Muscle layer of duodenum (tissue), 2 donors: ENCODE data around the gene ARL5A.

ENCODE experiments used
- H3K27ac ChIP-seq: one replicate; pipeline ENCODE4 v1.7.0; 2013; ENCODE audit warnings: mild to moderate bottlenecking, low read length
- H3K27me3 ChIP-seq: one replicate; pipeline ENCODE4 v1.7.0; 2013; ENCODE audit warnings: low read depth, mild to moderate bottlenecking, control low read depth, low read length
- H3K36me3 ChIP-seq, 2 donors: one replicate each; pipeline ENCODE4 v1.7.0; 2013; ENCODE audit warnings: low read length in 2 of 2, control low read depth in 1 of 2, mild to moderate bottlenecking in 1 of 2; ENCODE audit not compliant: insufficient read depth in 2 of 2, control insufficient read depth in 1 of 2
- H3K4me1 ChIP-seq, 2 donors: one replicate each; pipeline ENCODE4 v1.7.0; 2013; ENCODE audit warnings: low read length in 2 of 2, mild to moderate bottlenecking in 2 of 2, control low read depth in 1 of 2, moderate library complexity in 1 of 2; ENCODE audit not compliant: insufficient read depth in 2 of 2, control insufficient read depth in 1 of 2
- H3K4me3 ChIP-seq, 2 donors: one replicate each; pipeline ENCODE4 v1.7.0; 2013; ENCODE audit warnings: low read length in 2 of 2, low read depth in 1 of 2, mild to moderate bottlenecking in 1 of 2
- H3K9me3 ChIP-seq, 2 donors: one replicate each; pipeline ENCODE4 v1.7.0; 2013; ENCODE audit warnings: low read length in 2 of 2, control low read depth in 1 of 2, mild to moderate bottlenecking in 1 of 2; ENCODE audit not compliant: control insufficient read depth in 1 of 2
- donor health status: healthy.

Gene ARL5A

GRCh38 chr2:151780938-151781337, 47.3 kb downstream of the ARL5A start:
- H3K9me3 ChIP-seq = no peaks in the 10 kb centered on the region
- no peak overlapping the region for H3K27ac ChIP-seq
- H3K27me3 ChIP-seq = no peaks in the 10 kb centered on the region
- H3K4me1 ChIP-seq = no peaks in the 10 kb centered on the region
- H3K36me3 ChIP-seq = peaks cover 6 to 13% of the 10 kb centered on the region in 2 donors
- H3K4me3 ChIP-seq = no peak overlapping the region

- H3K4me3 ChIP-seq = no peak overlapping the region
- no peak overlapping the region for H3K27ac ChIP-seq
- peaks cover 6 to 7% of the 10 kb centered on the region in 2 donors for H3K36me3 ChIP-seq
- no peaks in the 10 kb centered on the region for H3K4me1 ChIP-seq
- no peaks in the 10 kb centered on the region for H3K27me3 ChIP-seq
- no peaks in the 10 kb centered on the region for H3K9me3 ChIP-seq
Measured at GRCh38 chr2:151777935-151778334, 50.3 kb downstream of the ARL5A start.

- H3K4me3 ChIP-seq = no peak overlapping the region
- H3K36me3 ChIP-seq = peaks cover 6 to 7% of the 10 kb centered on the region in 2 donors
- no peaks in the 10 kb centered on the region for H3K27me3 ChIP-seq
- H3K27ac ChIP-seq = no peak overlapping the region
- H3K9me3 ChIP-seq = no peaks in the 10 kb centered on the region
- no peaks in the 10 kb centered on the region for H3K4me1 ChIP-seq
Measured at GRCh38 chr2:151777487-151777886, 50.7 kb downstream of the ARL5A start.

GRCh38 chr2:151776367-151776766, 51.9 kb downstream of the ARL5A start:
- H3K27ac ChIP-seq = no peak overlapping the region

GRCh38 chr2:151775057-151775740, 53.0 kb downstream of the ARL5A start:
- Histone ChIP-seq H3K4me1 (no peaks in the 10 kb centered on the region), H3K27ac (no peak overlapping the region), H3K27me3 (no peaks in the 10 kb centered on the region), H3K36me3 (no peaks in the 10 kb centered on the region), H3K9me3 (no peaks in the 10 kb centered on the region), H3K4me3 (no peak overlapping the region)

More at GRCh38 chr2:151776367-151776766, 51.9 kb downstream of the ARL5A start:
- Histone ChIP-seq H3K36me3 (peaks cover under 1 to 1% of the 10 kb centered on the region in 2 donors), H3K4me3 (no peak overlapping the region), H3K27me3 (no peaks in the 10 kb centered on the region), H3K4me1 (no peaks in the 10 kb centered on the region), H3K9me3 (no peaks in the 10 kb centered on the region)

GRCh38 chr2:151774506-151774905, 53.7 kb downstream of the ARL5A start:
- Histone ChIP-seq H3K36me3 (no peaks in the 10 kb centered on the region), H3K9me3 (no peaks in the 10 kb centered on the region), H3K27ac (no peak overlapping the region), H3K4me3 (no peak overlapping the region), H3K27me3 (no peaks in the 10 kb centered on the region), H3K4me1 (no peaks in the 10 kb centered on the region)

- Histone ChIP-seq H3K9me3 (no peaks in the 10 kb centered on the region), H3K36me3 (no peaks in the 10 kb centered on the region), H3K4me3 (no peak overlapping the region), H3K4me1 (no peaks in the 10 kb centered on the region), H3K27ac (no peak overlapping the region), H3K27me3 (no peaks in the 10 kb centered on the region)
Measured at GRCh38 chr2:151771599-151772358, 56.4 kb downstream of the ARL5A start.

GRCh38 chr2:151770995-151771394, 57.2 kb downstream of the ARL5A start:
- H3K4me3 ChIP-seq = no peak overlapping the region
- no peaks in the 10 kb centered on the region for H3K27me3 ChIP-seq
- H3K9me3 ChIP-seq = no peaks in the 10 kb centered on the region
- H3K36me3 ChIP-seq = no peaks in the 10 kb centered on the region
- no peaks in the 10 kb centered on the region for H3K4me1 ChIP-seq
- H3K27ac ChIP-seq = no peak overlapping the region

GRCh38 chr2:151769606-151770005, 58.6 kb downstream of the ARL5A start:
- H3K27me3 ChIP-seq = no peaks in the 10 kb centered on the region
- no peak overlapping the region for H3K27ac ChIP-seq
- no peaks in the 10 kb centered on the region for H3K9me3 ChIP-seq
- no peaks in the 10 kb centered on the region for H3K4me1 ChIP-seq
- H3K36me3 ChIP-seq = no peaks in the 10 kb centered on the region
- H3K4me3 ChIP-seq = no peak overlapping the region

GRCh38 chr2:151767536-151767935, 60.7 kb downstream of the ARL5A start:
- H3K27me3 ChIP-seq = no peaks in the 10 kb centered on the region
- H3K27ac ChIP-seq = no peak overlapping the region
- H3K9me3 ChIP-seq = no peaks in the 10 kb centered on the region
- H3K4me3 ChIP-seq = no peak overlapping the region
- no peaks in the 10 kb centered on the region for H3K4me1 ChIP-seq
- H3K36me3 ChIP-seq = no peaks in the 10 kb centered on the region

GRCh38 chr2:151766437-151767153, 61.6 kb downstream of the ARL5A start:
- H3K9me3 ChIP-seq = no peaks in the 10 kb centered on the region
- H3K4me3 ChIP-seq = no peak overlapping the region
- no peaks in the 10 kb centered on the region for H3K4me1 ChIP-seq
- no peaks in the 10 kb centered on the region for H3K27me3 ChIP-seq
- H3K36me3 ChIP-seq = no peaks in the 10 kb centered on the region
- H3K27ac ChIP-seq = no peak overlapping the region
